Endodermal cell (in vitro differentiated cells): Measurements from ENCODE around the gene LAMA1. TPM values are rescaled to one million over a fixed set of nuclear protein-coding genes. Genes with fewer than 3 reads are reported as not detected.

Source experiments
- DNase-seq: peaks from one replicate; pipeline ENCODE4 v3.0.0-alpha.2; 2017
- H3K27ac ChIP-seq: 2 replicates; pipeline ENCODE4 v1.5.1; 2013; ENCODE audit warnings: mild to moderate bottlenecking, low read depth, low read length, moderate library complexity
- H3K27me3 ChIP-seq: 2 replicates; pipeline ENCODE4 v1.6.1; 2013; ENCODE audit warnings: mild to moderate bottlenecking, low read length, moderate library complexity; ENCODE audit not compliant: insufficient read depth, control insufficient read depth, poor library complexity, severe bottlenecking
- H3K36me3 ChIP-seq: 2 replicates; pipeline ENCODE4 v1.7.0; 2013; ENCODE audit warnings: mild to moderate bottlenecking, low read length, moderate library complexity; ENCODE audit not compliant: control insufficient read depth, insufficient read depth
- H3K4me1 ChIP-seq: one replicate; pipeline ENCODE4 v1.7.0; 2013; ENCODE audit warnings: low read length; ENCODE audit not compliant: control insufficient read depth, insufficient read depth
- H3K4me3 ChIP-seq: 2 replicates; pipeline ENCODE4 v1.5.1; 2013; ENCODE audit warnings: mild to moderate bottlenecking, low read length, moderate library complexity
- H3K9ac ChIP-seq: 2 replicates; pipeline ENCODE4 v1.6.1; 2013; ENCODE audit warnings: mild to moderate bottlenecking, low read length, moderate library complexity; ENCODE audit not compliant: poor library complexity, severe bottlenecking; ENCODE audit errors: extremely low read depth
- H3K9me3 ChIP-seq: 2 replicates; pipeline ENCODE4 v1.6.1; 2013; ENCODE audit warnings: mild to moderate bottlenecking, low read length, moderate library complexity; ENCODE audit not compliant: control insufficient read depth
- H3K27ac Mint-ChIP-seq: 2 replicates; pipeline ENCODE4 v1.8.0; 2020; ENCODE audit warnings: mixed read lengths
- H3K27me3 Mint-ChIP-seq: 2 replicates; pipeline ENCODE4 v1.8.0; 2021; ENCODE audit warnings: mild to moderate bottlenecking, mixed read lengths; ENCODE audit not compliant: insufficient read depth
- H3K36me3 Mint-ChIP-seq: 2 replicates; pipeline ENCODE4 v1.8.0; 2020; ENCODE audit warnings: low read depth, mixed read lengths
- H3K4me1 Mint-ChIP-seq: 2 replicates; pipeline ENCODE4 v1.8.0; 2020; ENCODE audit warnings: mixed read lengths
- H3K4me3 Mint-ChIP-seq: 2 replicates; pipeline ENCODE4 v1.8.0; 2020; ENCODE audit warnings: mild to moderate bottlenecking, moderate library complexity, mixed read lengths
- H3K9me3 Mint-ChIP-seq: 2 replicates; pipeline ENCODE4 v1.8.0; 2020; ENCODE audit warnings: mild to moderate bottlenecking, mixed read lengths
- WGBS, 2 experiments: methylation state at CpG; one replicate each; pipeline versions ENCODE4 v1.1.5 to v1.1.7; 2013; ENCODE audit warnings: missing lambda C conversion rate in 2 of 2, mixed read lengths in 1 of 2; ENCODE audit not compliant: insufficient coverage in 1 of 2, insufficient read length in 1 of 2; 5-methylcytosine and 5-hydroxymethylcytosine counted together
- long read RNA-seq, 4 experiments: library from polyadenylated mRNA in 2 of 4; library from RNA in 1 of 4; library from capped mRNA in 1 of 4; stranded (forward) in 3 of 4; unstranded in 1 of 4; transcript quantifications; one replicate each; pipeline ENCODE4 v2.0.0, GENCODE V29; 2020 to 2021; ENCODE audit warnings: inconsistent platforms in 1 of 4
- polyA plus RNA-seq, 2 experiments: library from polyadenylated mRNA; stranded (reverse); fragments of 50-300 nt; gene quantifications; one replicate each; pipeline ENCODE4 v1.2.3, GENCODE V29; 2013
- total RNA-seq, 2 donors: library from RNA; stranded (reverse); fragmentation: NEBNext Ultra II Directional in 1 of 2; extraction: Animal tissue kit (Norgen Biotek cat#: 25700) in 1 of 2; gene quantifications; 2 replicates in 1 of 2; 3 replicates in 1 of 2; pipeline ENCODE4 v1.2.1, GENCODE V29; 2021
- TF ChIP-seq, protein P1 (sequence below): fragments of 200-600 bp; sonication (generic); conservative IDR thresholded peaks from 2 replicates; pipeline ENCODE4 v1.5.0; 2021; ENCODE audit warnings: antibody characterized with exemption, mild to moderate bottlenecking

The LAMA1 gene, protein sequence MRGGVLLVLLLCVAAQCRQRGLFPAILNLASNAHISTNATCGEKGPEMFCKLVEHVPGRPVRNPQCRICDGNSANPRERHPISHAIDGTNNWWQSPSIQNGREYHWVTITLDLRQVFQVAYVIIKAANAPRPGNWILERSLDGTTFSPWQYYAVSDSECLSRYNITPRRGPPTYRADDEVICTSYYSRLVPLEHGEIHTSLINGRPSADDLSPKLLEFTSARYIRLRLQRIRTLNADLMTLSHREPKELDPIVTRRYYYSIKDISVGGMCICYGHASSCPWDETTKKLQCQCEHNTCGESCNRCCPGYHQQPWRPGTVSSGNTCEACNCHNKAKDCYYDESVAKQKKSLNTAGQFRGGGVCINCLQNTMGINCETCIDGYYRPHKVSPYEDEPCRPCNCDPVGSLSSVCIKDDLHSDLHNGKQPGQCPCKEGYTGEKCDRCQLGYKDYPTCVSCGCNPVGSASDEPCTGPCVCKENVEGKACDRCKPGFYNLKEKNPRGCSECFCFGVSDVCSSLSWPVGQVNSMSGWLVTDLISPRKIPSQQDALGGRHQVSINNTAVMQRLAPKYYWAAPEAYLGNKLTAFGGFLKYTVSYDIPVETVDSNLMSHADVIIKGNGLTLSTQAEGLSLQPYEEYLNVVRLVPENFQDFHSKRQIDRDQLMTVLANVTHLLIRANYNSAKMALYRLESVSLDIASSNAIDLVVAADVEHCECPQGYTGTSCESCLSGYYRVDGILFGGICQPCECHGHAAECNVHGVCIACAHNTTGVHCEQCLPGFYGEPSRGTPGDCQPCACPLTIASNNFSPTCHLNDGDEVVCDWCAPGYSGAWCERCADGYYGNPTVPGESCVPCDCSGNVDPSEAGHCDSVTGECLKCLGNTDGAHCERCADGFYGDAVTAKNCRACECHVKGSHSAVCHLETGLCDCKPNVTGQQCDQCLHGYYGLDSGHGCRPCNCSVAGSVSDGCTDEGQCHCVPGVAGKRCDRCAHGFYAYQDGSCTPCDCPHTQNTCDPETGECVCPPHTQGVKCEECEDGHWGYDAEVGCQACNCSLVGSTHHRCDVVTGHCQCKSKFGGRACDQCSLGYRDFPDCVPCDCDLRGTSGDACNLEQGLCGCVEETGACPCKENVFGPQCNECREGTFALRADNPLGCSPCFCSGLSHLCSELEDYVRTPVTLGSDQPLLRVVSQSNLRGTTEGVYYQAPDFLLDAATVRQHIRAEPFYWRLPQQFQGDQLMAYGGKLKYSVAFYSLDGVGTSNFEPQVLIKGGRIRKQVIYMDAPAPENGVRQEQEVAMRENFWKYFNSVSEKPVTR (N-terminal part only)
- total RNA-seq: 100 to 1,000 TPM; 198 to 316 TPM
- 85.5 TPM for polyA plus RNA-seq (2013, experiment 1 of 2)
- polyA plus RNA-seq (2013, experiment 2 of 2): 87.7 TPM
- long read RNA-seq, experiment 1, partial matches to known transcripts: 66 of 91 reads
- long read RNA-seq, experiment 1, other reads (novel, unspliced or antisense): 23 of 91 reads
- long read RNA-seq, experiment 2, full-length matches to known transcripts: 39 of 210 reads
- long read RNA-seq, experiment 2, partial matches to known transcripts: 133 of 210 reads
- long read RNA-seq, experiment 2, other reads (novel, unspliced or antisense): 38 of 210 reads
- long read RNA-seq, experiment 3, full-length matches to known transcripts: 4 of 98 reads
- long read RNA-seq, experiment 3, partial matches to known transcripts: 81 of 98 reads
- long read RNA-seq, experiment 3, other reads (novel, unspliced or antisense): 13 of 98 reads
- long read RNA-seq, experiment 4, partial matches to known transcripts: 9 of 12 reads
- long read RNA-seq, experiment 4, other reads (novel, unspliced or antisense): 3 of 12 reads

DNA sequence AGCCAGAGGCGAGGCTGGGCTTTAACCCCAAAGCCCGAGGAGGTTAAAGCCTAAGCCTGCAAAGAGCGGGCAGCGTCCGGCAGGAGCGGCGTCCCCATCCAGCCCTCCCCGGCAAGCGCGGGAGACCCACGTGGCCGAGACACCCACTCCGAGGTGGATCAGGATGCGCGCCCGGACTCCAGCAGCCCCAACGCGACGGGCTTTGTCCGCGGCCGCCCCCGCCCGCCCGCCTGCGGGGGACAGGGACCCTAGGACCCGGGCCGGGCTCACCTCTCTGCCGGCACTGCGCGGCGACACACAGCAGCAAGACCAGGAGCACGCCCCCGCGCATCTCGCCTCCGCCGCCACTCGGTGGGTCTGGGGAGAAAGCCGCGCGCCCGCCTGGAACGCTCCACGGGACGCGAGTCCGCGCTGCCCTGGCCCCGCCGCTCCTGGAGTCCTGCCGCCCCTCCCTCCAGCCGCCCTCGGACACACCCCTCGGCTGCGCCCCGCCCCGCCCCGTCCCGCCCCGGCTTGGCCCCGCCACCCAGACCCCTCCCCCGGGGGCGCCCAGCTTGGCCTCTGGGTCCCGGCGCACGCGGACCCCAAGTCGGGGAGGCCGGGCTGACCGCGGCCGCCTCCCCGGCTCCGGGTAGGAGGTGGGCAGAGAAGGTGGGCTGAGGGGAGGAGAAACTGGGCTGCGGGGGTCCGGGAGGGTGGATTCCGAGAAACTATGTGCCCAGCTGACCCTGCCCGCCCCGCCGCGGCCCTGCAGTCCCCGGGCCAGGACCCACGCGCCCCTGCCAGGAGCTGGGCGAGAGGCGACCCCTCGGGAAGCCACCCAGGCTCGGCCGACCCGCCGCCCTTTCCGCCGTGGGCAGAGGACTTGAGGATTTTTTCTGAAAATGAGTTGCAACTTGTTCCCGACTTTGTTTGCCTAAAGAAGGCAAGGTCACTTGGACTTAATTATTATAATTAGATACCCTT lies at the start of gene LAMA1:
Gene LAMA1 (minus strand): TSS at position 408 of the 966 bp plus-strand sequence. CDS start 77 bp downstream, at position 331.
- 2% methylated on average over 35 to 92 of the region's 95 CpGs for WGBS, 2 experiments
- H3K4me3 ChIP-seq: peak within 1 kb of the TSS; percentile 94
- Mint-ChIP-seq H3K27me3 (peaks cover 11% of the 10 kb centered on the region), H3K4me1 (peaks cover 21% of the 10 kb centered on the region), H3K36me3 (peaks cover 18% of the 10 kb centered on the region), H3K9me3 (peaks cover 3% of the 10 kb centered on the region), H3K27ac (peak within 1 kb of the TSS; percentile 82), H3K4me3 (peak within 1 kb of the TSS; percentile 88)
- H3K4me1 ChIP-seq: peaks cover 5% of the 10 kb centered on the region
- no peaks in the 10 kb centered on the region for H3K9me3 ChIP-seq
- peak within 1 kb of the TSS; percentile 65 for H3K9ac ChIP-seq
- H3K27ac ChIP-seq: peak within 1 kb of the TSS; percentile 93
- TF ChIP-seq, protein P1, sequence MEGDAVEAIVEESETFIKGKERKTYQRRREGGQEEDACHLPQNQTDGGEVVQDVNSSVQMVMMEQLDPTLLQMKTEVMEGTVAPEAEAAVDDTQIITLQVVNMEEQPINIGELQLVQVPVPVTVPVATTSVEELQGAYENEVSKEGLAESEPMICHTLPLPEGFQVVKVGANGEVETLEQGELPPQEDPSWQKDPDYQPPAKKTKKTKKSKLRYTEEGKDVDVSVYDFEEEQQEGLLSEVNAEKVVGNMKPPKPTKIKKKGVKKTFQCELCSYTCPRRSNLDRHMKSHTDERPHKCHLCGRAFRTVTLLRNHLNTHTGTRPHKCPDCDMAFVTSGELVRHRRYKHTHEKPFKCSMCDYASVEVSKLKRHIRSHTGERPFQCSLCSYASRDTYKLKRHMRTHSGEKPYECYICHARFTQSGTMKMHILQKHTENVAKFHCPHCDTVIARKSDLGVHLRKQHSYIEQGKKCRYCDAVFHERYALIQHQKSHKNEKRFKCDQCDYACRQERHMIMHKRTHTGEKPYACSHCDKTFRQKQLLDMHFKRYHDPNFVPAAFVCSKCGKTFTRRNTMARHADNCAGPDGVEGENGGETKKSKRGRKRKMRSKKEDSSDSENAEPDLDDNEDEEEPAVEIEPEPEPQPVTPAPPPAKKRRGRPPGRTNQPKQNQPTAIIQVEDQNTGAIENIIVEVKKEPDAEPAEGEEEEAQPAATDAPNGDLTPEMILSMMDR: peak; percentile 12
- peak; percentile 94 for DNase-seq
- peaks cover 5% of the 10 kb centered on the region for H3K36me3 ChIP-seq
- no peaks in the 10 kb centered on the region for H3K27me3 ChIP-seq

DNA sequence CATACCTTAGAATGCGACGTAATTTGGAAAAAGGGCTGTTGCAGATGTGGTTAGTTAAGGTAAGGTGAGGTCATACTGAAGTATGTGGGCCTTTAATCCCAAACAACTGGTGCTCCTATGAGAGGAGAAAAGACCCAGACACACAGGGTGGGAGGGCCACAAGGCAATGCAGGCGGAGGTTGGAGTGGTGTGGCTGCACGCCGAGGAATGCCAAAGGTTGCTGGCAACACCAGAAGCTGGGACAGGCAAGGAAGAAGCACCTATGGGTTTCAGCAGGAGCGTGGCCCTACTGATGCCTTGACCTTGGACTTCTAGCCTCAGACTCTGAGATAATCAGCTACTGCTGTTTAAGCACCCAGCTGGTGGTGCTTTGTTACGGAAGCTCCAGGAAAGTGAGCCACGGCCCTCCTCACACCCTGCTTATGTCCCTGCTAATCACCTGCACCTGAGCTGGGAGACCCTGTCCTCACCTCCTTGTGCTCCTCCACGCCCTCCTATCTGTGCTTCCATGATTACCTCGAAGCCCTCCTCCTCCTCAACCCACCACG lies 48.3 kb upstream of the LAMA1 start:
- DNase-seq: peak; percentile 68
- Mint-ChIP-seq H3K4me1 (peaks cover 60% of the 10 kb centered on the region), H3K27ac (peak overlapping the region; percentile 15), H3K27me3 (peaks cover 21% of the 10 kb centered on the region), H3K4me3 (no peak overlapping the region), H3K36me3 (no peaks in the 10 kb centered on the region), H3K9me3 (no peaks in the 10 kb centered on the region)
- Histone ChIP-seq H3K36me3 (no peaks in the 10 kb centered on the region), H3K4me3 (peak overlapping the region; percentile 41), H3K27ac (no peak overlapping the region), H3K27me3 (peaks cover 7% of the 10 kb centered on the region), H3K9me3 (no peaks in the 10 kb centered on the region), H3K9ac (no peak overlapping the region), H3K4me1 (peaks cover 21% of the 10 kb centered on the region)
- 72 to 89% methylated on average over 11 of the region's 11 CpGs for WGBS, 2 experiments
- TF ChIP-seq, protein P1: no peak
